Gastroesophageal sphincter (tissue), 4 donors: ENCODE data around the gene CHTF8. TPM values are rescaled to one million over a fixed set of nuclear protein-coding genes. Genes with fewer than 3 reads are reported as not detected.
A peak's percentile ranks its signal among the peaks of the same experiment; 100 is the strongest.

Experiments used
- ATAC-seq: fragments of 150-250 bp; one replicate; pipeline ENCODE4 v1.9.1; 2016; ENCODE audit warnings: mild to moderate bottlenecking, moderate library complexity
- H3K27ac ChIP-seq, 4 donors: fragments of 200-600 bp; sonication (generic) in 3 of 4; 1 replicate in 3 of 4; 2 replicates in 1 of 4; pipeline ENCODE4 v1.5.1; 2016 to 2019
- H3K27me3 ChIP-seq: fragments of 200-600 bp; sonication (generic); one replicate; pipeline ENCODE4 v1.5.1; 2019
- H3K36me3 ChIP-seq, 2 donors: fragments of 200-600 bp; sonication (generic); one replicate each; pipeline ENCODE4 v1.5.1; 2019; ENCODE audit warnings: control low read depth in 1 of 2
- H3K4me1 ChIP-seq, 3 donors: fragments of 200-600 bp; sonication (generic); 1 replicate in 2 of 3; 2 replicates in 1 of 3; pipeline ENCODE4 v1.5.1; 2016 to 2019; ENCODE audit warnings: control low read depth in 2 of 3
- H3K4me3 ChIP-seq, 2 donors: fragments of 200-600 bp; sonication (generic); one replicate each; pipeline ENCODE4 v1.5.1; 2019; ENCODE audit warnings: mild to moderate bottlenecking in 1 of 2, moderate library complexity in 1 of 2
- H3K9me3 ChIP-seq, 3 donors: fragments of 200-600 bp; sonication (generic); one replicate each; pipeline ENCODE4 v1.5.1; 2017 to 2019; ENCODE audit warnings: control low read depth in 2 of 3
- CTCF ChIP-seq, 4 experiments: fragments of 200-600 bp in 2 of 4; fragments of 450-650 bp in 2 of 4; sonication (generic) in 1 of 4; IDR thresholded peaks; one replicate each; pipeline ENCODE4 v1.5.1; 2017 to 2019; ENCODE audit warnings: antibody characterized with exemption in 4 of 4, mild to moderate bottlenecking in 2 of 4, moderate library complexity in 2 of 4
- EP300 ChIP-seq: sonication (generic); formaldehyde crosslinking; IDR thresholded peaks from one replicate; pipeline ENCODE4 v1.6.1; 2017; ENCODE audit warnings: antibody characterized with exemption, mild to moderate bottlenecking
- POLR2A ChIP-seq, 2 donors: fragments of 450-650 bp; IDR thresholded peaks; one replicate each; pipeline ENCODE4 v1.6.1; 2017; ENCODE audit warnings: antibody characterized with exemption in 2 of 2, mild to moderate bottlenecking in 2 of 2, moderate library complexity in 1 of 2
- POLR2AphosphoS5 ChIP-seq: sonication (generic); formaldehyde crosslinking; IDR thresholded peaks from one replicate; pipeline ENCODE4 v1.6.1; 2017; ENCODE audit warnings: antibody characterized with exemption
- WGBS, 2 donors: methylation state at CpG; one replicate each; pipeline ENCODE4 v1.1.5; 2018; ENCODE audit warnings: low coverage in 1 of 2; 5-methylcytosine and 5-hydroxymethylcytosine counted together
- total RNA-seq, 4 donors: library from RNA; depleted of rRNA; stranded (reverse); fragments of >200 nt; gene quantifications; one replicate each; pipeline ENCODE4 v1.1.0, GENCODE V29; 2016

CHTF8 gene
- total RNA-seq, 4 donors from 2014 or later = 44.0 to 102 (median 61.9) TPM

GRCh38 chr16:69085032-69085695, 47.2 kb downstream of the CHTF8 start:
- Histone ChIP-seq H3K4me3 (no peak overlapping the region), H3K36me3 (peaks cover 0 to 27% of the 10 kb centered on the region in 2 donors), H3K27me3 (no peaks in the 10 kb centered on the region), H3K9me3 (no peaks in the 10 kb centered on the region), H3K4me1 (peaks cover 0 to 8% (median 5%) of the 10 kb centered on the region in 3 donors), H3K27ac (no peak overlapping the region)
- WGBS, 2 donors = 78 to 92% methylated on average over 4 to 5 of the region's 5 CpGs
- ATAC-seq = no peak
- TF ChIP-seq EP300 = no peak
- TF ChIP-seq CTCF (IDR thresholded peaks at IDR 0.05) = no peak
- no peak for TF ChIP-seq POLR2A (IDR thresholded peaks at IDR 0.05)
- no peak for TF ChIP-seq POLR2AphosphoS5

GRCh38 chr16:69084289-69084688, 48.1 kb downstream of the CHTF8 start:
- H3K36me3 ChIP-seq = peaks cover 0 to 27% of the 10 kb centered on the region in 2 donors
- peaks cover 0 to 8% (median 5%) of the 10 kb centered on the region in 3 donors for H3K4me1 ChIP-seq
- no peaks in the 10 kb centered on the region for H3K27me3 ChIP-seq
- no peak overlapping the region for H3K27ac ChIP-seq
- 22 to 25% methylated on average over 1 to 2 of the region's 2 CpGs for WGBS, 2 donors
- no peaks in the 10 kb centered on the region for H3K9me3 ChIP-seq
- TF ChIP-seq CTCF (IDR thresholded peaks at IDR 0.05) (no peak), POLR2A (IDR thresholded peaks at IDR 0.05) (no peak), POLR2AphosphoS5 (no peak)
- ATAC-seq = no peak
- H3K4me3 ChIP-seq = no peak overlapping the region

- ATAC-seq = no peak
- TF ChIP-seq EP300 = no peak
- peak in 1 of 4 experiments; percentile 8 for TF ChIP-seq CTCF (IDR thresholded peaks at IDR 0.05)
- Histone ChIP-seq H3K4me1 (peaks cover 0 to 8% (median 5%) of the 10 kb centered on the region in 3 donors), H3K27me3 (no peaks in the 10 kb centered on the region), H3K4me3 (no peak overlapping the region), H3K27ac (no peak overlapping the region), H3K36me3 (peaks cover 0 to 27% of the 10 kb centered on the region in 2 donors), H3K9me3 (no peaks in the 10 kb centered on the region)
- no CpG with 5 or more reads among the region's 16 CpGs for WGBS, 2 donors
Measured at GRCh38 chr16:69083306-69083941, 49.0 kb downstream of the CHTF8 start.

- WGBS, 2 donors = 90 to 100% methylated on average over 2 of the region's 2 CpGs
- H3K36me3 ChIP-seq = peaks cover 0 to 11% of the 10 kb centered on the region in 2 donors
- ATAC-seq = no peak
- TF ChIP-seq CTCF (IDR thresholded peaks at IDR 0.05) (no peak), POLR2AphosphoS5 (no peak), POLR2A (IDR thresholded peaks at IDR 0.05) (no peak), EP300 (no peak)
- no peak overlapping the region for H3K4me3 ChIP-seq
- H3K27me3 ChIP-seq = no peaks in the 10 kb centered on the region
- H3K9me3 ChIP-seq = no peaks in the 10 kb centered on the region
- H3K4me1 ChIP-seq = peaks cover 0 to 8% (median 5%) of the 10 kb centered on the region in 3 donors
- H3K27ac ChIP-seq = no peak overlapping the region
Measured at GRCh38 chr16:69079697-69080096, 52.7 kb downstream of the CHTF8 start.

GRCh38 chr16:69078073-69078472, 54.3 kb downstream of the CHTF8 start:
- H3K36me3 ChIP-seq = peaks cover 0 to 4% of the 10 kb centered on the region in 2 donors
- H3K27me3 ChIP-seq = no peaks in the 10 kb centered on the region
- no peak overlapping the region for H3K27ac ChIP-seq
- H3K4me3 ChIP-seq = no peak overlapping the region
- TF ChIP-seq CTCF (IDR thresholded peaks at IDR 0.05) (no peak), POLR2AphosphoS5 (no peak), EP300 (no peak), POLR2A (IDR thresholded peaks at IDR 0.05) (no peak)
- 77 to 87% methylated on average over 6 to 7 of the region's 7 CpGs for WGBS, 2 donors
- no peaks in the 10 kb centered on the region for H3K4me1 ChIP-seq
- H3K9me3 ChIP-seq = no peaks in the 10 kb centered on the region
- no peak for ATAC-seq
